Measurements from ENCODE around the gene KRTAP24-1. TPM values are rescaled to one million over a fixed set of nuclear protein-coding genes. Genes with fewer than 3 reads are reported as not detected.

Gene KRTAP24-1
- total and polyA plus RNA-seq, 2 of the 4 experiments (the other 2 are of a cell fraction): not detected

- Histone ChIP-seq H3K27me3 (ENCODE audit: control insufficient read depth, insufficient read depth, low read length) (no peaks in the 10 kb centered on the region), H3K23ac (ENCODE audit: low read depth, low read length) (no peak overlapping the region), H3K27ac (ENCODE audit: insufficient read depth, low read length) (no peak overlapping the region), H2BK15ac (ENCODE audit: low read depth, low read length) (no peak overlapping the region), H3K4me2 (ENCODE audit: low read depth, low read length) (no peak overlapping the region), H3K9me1 (ENCODE audit: insufficient read depth, low read length) (no peaks in the 10 kb centered on the region), H2BK5ac (ENCODE audit: low read depth, low read length, poor library complexity, severe bottlenecking) (no peak overlapping the region), H2AK9ac (replicated peaks; ENCODE audit: low read depth, low read length, poor library complexity) (no peak overlapping the region), H4K8ac (ENCODE audit: low read depth in 2 of 2, low read length in 2 of 2) (no peak overlapping the region), H4K5ac (ENCODE audit: low read depth, low read length) (no peak overlapping the region), H3K56ac (ENCODE audit: extremely low read depth, insufficient read depth, low read length) (no peak overlapping the region), H3K4me1 (ENCODE audit: control insufficient read depth, insufficient read depth, low read length) (no peaks in the 10 kb centered on the region), H2AK5ac (ENCODE audit: low read depth, low read length) (no peak overlapping the region), H2BK20ac (ENCODE audit: low read depth, low read length) (no peak overlapping the region), H3K36me3 (ENCODE audit: control insufficient read depth, insufficient read depth, low read length) (no peaks in the 10 kb centered on the region), H3K18ac (ENCODE audit: low read depth, low read length) (no peak overlapping the region), H2AFZ (replicated peaks; ENCODE audit: low read length, poor library complexity) (no peak overlapping the region), H4K20me1 (ENCODE audit: insufficient read depth, low read length) (no peaks in the 10 kb centered on the region), H3K4me3 (ENCODE audit: insufficient read depth, low read depth, low read length) (no peak overlapping the region), H3K14ac (replicated peaks; ENCODE audit: low read depth, low read length) (no peak overlapping the region), H3K79me1 (ENCODE audit: low read depth in 1 of 2, low read length in 2 of 2) (no peaks in the 10 kb centered on the region), H4K91ac (ENCODE audit: insufficient read depth, low read depth, low read length) (no peak overlapping the region), H3K4ac (ENCODE audit: low read depth, low read length) (no peak overlapping the region), H3K9ac (ENCODE audit: low read depth, low read length) (no peak overlapping the region), H3K9me3 (ENCODE audit: control insufficient read depth, insufficient read depth, low read length) (peaks cover 4% of the 10 kb centered on the region; the same call in 1 of the 2 replicates), H2BK120ac (ENCODE audit: low read depth, low read length) (no peak overlapping the region)
- ChIA-PET POLR2A (ENCODE audit: unreplicated experiment) (no interaction called here), CTCF (interaction anchor here (0.6 kb wide), 2 partner anchors 71 to 149 kb away, joined by 3 read pairs; no protein-coding TSS in a partner anchor)
- no peak for DNase-seq
- TF ChIP-seq BHLHE40 (IDR thresholded peaks at IDR 0.05; ENCODE audit: low read depth, low read length): no peak
- ATAC-seq (ENCODE audit: low read depth): no peak
- intact Hi-C loops (cut with micrococcal nuclease): no loop called here
- BruUV-seq (replicated peaks): no TSS peak
- in situ Hi-C loops (cut with MboI; ENCODE audit: low sequenced_read_pairs): no loop called here
- 20% methylated on average over 1 of the region's 4 CpGs; no CpG with 5 or more reads in 1 of the 2 experiments for WGBS, 2 experiments (ENCODE audit: extremely low coverage in 2 of 2, insufficient read length in 1 of 2)
- dilution Hi-C loops (cut with HindIII; ENCODE audit: low sequenced_read_pairs, unreplicated experiment): no loop called here
Measured at GRCh38 chr21:30257773-30258172, 25.0 kb downstream of the KRTAP24-1 start.
